Mesenchymal stem cell (in vitro differentiated cells and primary cell): ENCODE data around the gene LARGE1.
A peak's percentile ranks its signal among the peaks of the same experiment; 100 is the strongest.

Experiments
- DNase-seq: peaks from one replicate; pipeline ENCODE4 v3.0.0-alpha.2; 2013
- H2AFZ ChIP-seq: one replicate; pipeline ENCODE4 v1.6.1; 2013; ENCODE audit warnings: low read depth, mild to moderate bottlenecking, control low read depth, inconsistent platforms, low read length, moderate library complexity
- H2AK5ac ChIP-seq: 2 replicates; pipeline ENCODE4 v1.6.1; 2013; ENCODE audit warnings: low read length, moderate library complexity, mild to moderate bottlenecking, inconsistent platforms; ENCODE audit not compliant: severe bottlenecking
- H2BK120ac ChIP-seq: one replicate; pipeline ENCODE4 v1.6.1; 2013; ENCODE audit warnings: low read depth, mild to moderate bottlenecking, inconsistent platforms, low read length, moderate library complexity
- H2BK12ac ChIP-seq, 2 experiments: one replicate each; pipeline ENCODE4 v1.6.1; 2013; ENCODE audit warnings: inconsistent platforms in 2 of 2, low read length in 2 of 2, mild to moderate bottlenecking in 2 of 2, moderate library complexity in 2 of 2, control low read depth in 1 of 2
- H2BK15ac ChIP-seq: one replicate; pipeline ENCODE4 v1.6.1; 2013; ENCODE audit warnings: mild to moderate bottlenecking, low read depth, inconsistent platforms; ENCODE audit not compliant: poor library complexity, severe bottlenecking
- H2BK5ac ChIP-seq: 2 replicates; pipeline ENCODE4 v1.6.1; 2013; ENCODE audit warnings: low read depth, mild to moderate bottlenecking, low read length, control low read depth, inconsistent platforms; ENCODE audit not compliant: poor library complexity, severe bottlenecking
- H3K14ac ChIP-seq, 2 experiments: one replicate each; pipeline ENCODE4 v1.6.1; 2013; ENCODE audit warnings: inconsistent platforms in 2 of 2, low read length in 2 of 2, control low read depth in 1 of 2, mild to moderate bottlenecking in 1 of 2, moderate library complexity in 1 of 2
- H3K18ac ChIP-seq, 2 experiments: one replicate each; pipeline ENCODE4 v1.6.1; 2013; ENCODE audit warnings: inconsistent platforms in 2 of 2, low read length in 2 of 2, control low read depth in 1 of 2, low read depth in 1 of 2, mild to moderate bottlenecking in 1 of 2
- H3K23ac ChIP-seq, 2 experiments: one replicate each; pipeline ENCODE4 v1.6.1; 2013; ENCODE audit warnings: inconsistent platforms in 2 of 2, low read length in 2 of 2, mild to moderate bottlenecking in 2 of 2, moderate library complexity in 2 of 2, control low read depth in 1 of 2
- H3K27ac ChIP-seq: 2 replicates; pipeline ENCODE4 v1.5.1; 2013; ENCODE audit warnings: mild to moderate bottlenecking, moderate library complexity, low read length, control low read depth, inconsistent platforms; ENCODE audit not compliant: poor library complexity, severe bottlenecking
- H3K27me3 ChIP-seq, 2 experiments: 2 replicates each; pipeline versions ENCODE4 v1.6.1 to v1.7.0; 2013; ENCODE audit warnings: low read length in 2 of 2, mild to moderate bottlenecking in 2 of 2, moderate library complexity in 2 of 2, control low read depth in 1 of 2, inconsistent platforms in 1 of 2; ENCODE audit not compliant: control insufficient read depth in 1 of 2, insufficient read depth in 1 of 2
- H3K36me3 ChIP-seq, 2 experiments: 2 replicates each; pipeline versions ENCODE4 v1.6.1 to v1.7.0; 2013; ENCODE audit warnings: low read length in 2 of 2, control low read depth in 1 of 2, inconsistent platforms in 1 of 2, low read depth in 1 of 2, mild to moderate bottlenecking in 1 of 2; ENCODE audit not compliant: insufficient read depth in 2 of 2, control insufficient read depth in 1 of 2
- H3K4ac ChIP-seq, 2 experiments: one replicate each; pipeline ENCODE4 v1.6.1; 2013; ENCODE audit warnings: inconsistent platforms in 2 of 2, low read length in 2 of 2, mild to moderate bottlenecking in 2 of 2, moderate library complexity in 2 of 2, control low read depth in 1 of 2, low read depth in 1 of 2
- H3K4me1 ChIP-seq: 2 replicates; pipeline ENCODE4 v1.6.1; 2013; ENCODE audit warnings: low read depth, low read length, control low read depth; ENCODE audit not compliant: control insufficient read depth, insufficient read depth
- H3K4me2 ChIP-seq: 2 replicates; pipeline ENCODE4 v1.6.1; 2013; ENCODE audit warnings: low read length, mild to moderate bottlenecking, inconsistent platforms; ENCODE audit not compliant: poor library complexity, severe bottlenecking
- H3K4me3 ChIP-seq, 2 experiments: 2 replicates each; pipeline versions ENCODE4 v1.5.1 to v1.7.0; 2013; ENCODE audit warnings: low read length in 2 of 2, mild to moderate bottlenecking in 2 of 2, control low read depth in 1 of 2, low read depth in 1 of 2; ENCODE audit not compliant: insufficient read depth in 1 of 2
- H3K79me1 ChIP-seq: replicated peaks from 2 replicates; pipeline ENCODE4 v1.6.1; 2013; ENCODE audit warnings: mild to moderate bottlenecking, control low read depth, low read length, inconsistent platforms; ENCODE audit not compliant: poor library complexity, severe bottlenecking
- H3K9ac ChIP-seq: 2 replicates; pipeline ENCODE4 v1.7.0; 2013; ENCODE audit warnings: mild to moderate bottlenecking, low read length, moderate library complexity
- H3K9me3 ChIP-seq: 2 replicates; pipeline ENCODE4 v1.7.0; 2013; ENCODE audit warnings: mild to moderate bottlenecking, low read length; ENCODE audit not compliant: control insufficient read depth
- H4K8ac ChIP-seq: one replicate; pipeline ENCODE4 v1.6.1; 2013; ENCODE audit warnings: inconsistent platforms, mild to moderate bottlenecking, low read length, moderate library complexity
- H4K91ac ChIP-seq: one replicate; pipeline ENCODE4 v1.6.1; 2013; ENCODE audit warnings: mild to moderate bottlenecking, low read length, inconsistent platforms
- WGBS: methylation state at CpG from one replicate; pipeline ENCODE4 v1.1.7; 2013; ENCODE audit warnings: mixed read lengths; 5-methylcytosine and 5-hydroxymethylcytosine counted together

Gene LARGE1

GRCh38 chr22:33842421-33843094 lies 77.7 kb downstream of the LARGE1 start:
- Histone ChIP-seq H4K8ac (no peak overlapping the region), H2BK12ac (no peak overlapping the region), H3K36me3 (no peaks in the 10 kb centered on the region), H3K14ac (no peak overlapping the region), H3K27me3 (no peaks in the 10 kb centered on the region), H2AK5ac (no peak overlapping the region), H3K9me3 (no peaks in the 10 kb centered on the region), H3K4me3 (no peak overlapping the region), H2BK120ac (no peak overlapping the region), H3K4ac (no peak overlapping the region), H3K18ac (no peak overlapping the region), H2AFZ (no peak overlapping the region), H3K23ac (no peak overlapping the region), H3K9ac (no peak overlapping the region), H2BK5ac (no peak overlapping the region), H3K79me1 (peaks cover 1% of the 10 kb centered on the region), H3K27ac (no peak overlapping the region), H3K4me1 (no peaks in the 10 kb centered on the region), H4K91ac (no peak overlapping the region), H2BK15ac (no peak overlapping the region), H3K4me2 (no peak overlapping the region)
- WGBS, result 95% methylated on average over 6 of the region's 6 CpGs
- DNase-seq, result no peak

GRCh38 chr22:33842006-33842354 lies 78.3 kb downstream of the LARGE1 start:
- H3K27ac ChIP-seq, result no peak overlapping the region
- no peak overlapping the region for H2AK5ac ChIP-seq
- no peaks in the 10 kb centered on the region for H3K4me1 ChIP-seq

GRCh38 chr22:33841281-33842005 lies 78.8 kb downstream of the LARGE1 start:
- Histone ChIP-seq H2AK5ac (no peak overlapping the region), H3K4me1 (no peaks in the 10 kb centered on the region), H2BK12ac (no peak overlapping the region), H3K4ac (no peak overlapping the region), H2BK120ac (no peak overlapping the region), H3K79me1 (peaks cover 1% of the 10 kb centered on the region), H4K8ac (peak overlapping the region; percentile 22), H2AFZ (no peak overlapping the region), H3K27me3 (no peaks in the 10 kb centered on the region), H3K14ac (no peak overlapping the region), H3K4me3 (no peak overlapping the region), H3K9me3 (no peaks in the 10 kb centered on the region), H3K4me2 (no peak overlapping the region), H2BK15ac (no peak overlapping the region), H3K23ac (no peak overlapping the region), H3K9ac (peak overlapping the region; percentile 52), H2BK5ac (no peak overlapping the region), H3K27ac (no peak overlapping the region), H3K18ac (peak overlapping the region in 1 of 2 experiments; percentile 1), H3K36me3 (no peaks in the 10 kb centered on the region), H4K91ac (no peak overlapping the region)
- no peak for DNase-seq
- 84% methylated on average over 4 of the region's 4 CpGs for WGBS

More at GRCh38 chr22:33842006-33842354, 78.3 kb downstream of the LARGE1 start:
- H2BK12ac ChIP-seq, result no peak overlapping the region
- H3K9me3 ChIP-seq, result no peaks in the 10 kb centered on the region
- H3K4me3 ChIP-seq, result no peak overlapping the region
- H3K18ac ChIP-seq, result no peak overlapping the region
- no peak overlapping the region for H4K91ac ChIP-seq
- WGBS, result 98% methylated on average over 9 of the region's 12 CpGs
- no peak overlapping the region for H2BK5ac ChIP-seq
- no peaks in the 10 kb centered on the region for H3K36me3 ChIP-seq
- H4K8ac ChIP-seq, result no peak overlapping the region
- H2BK120ac ChIP-seq, result no peak overlapping the region
- no peak overlapping the region for H3K14ac ChIP-seq
- no peak for DNase-seq
- no peak overlapping the region for H3K4me2 ChIP-seq
- no peak overlapping the region for H3K23ac ChIP-seq
- peaks cover 1% of the 10 kb centered on the region for H3K79me1 ChIP-seq
- H3K9ac ChIP-seq, result peak overlapping the region; percentile 52
- no peak overlapping the region for H2BK15ac ChIP-seq
- no peak overlapping the region for H3K4ac ChIP-seq
- no peaks in the 10 kb centered on the region for H3K27me3 ChIP-seq
- no peak overlapping the region for H2AFZ ChIP-seq

GRCh38 chr22:33838644-33839043 lies 81.6 kb downstream of the LARGE1 start:
- no peak overlapping the region for H4K91ac ChIP-seq
- no peak overlapping the region for H3K9ac ChIP-seq
- no peak overlapping the region for H2AK5ac ChIP-seq
- no peak overlapping the region for H2BK12ac ChIP-seq
- H3K27me3 ChIP-seq, result no peaks in the 10 kb centered on the region
- no peak overlapping the region for H3K23ac ChIP-seq
- peaks cover 4% of the 10 kb centered on the region for H3K79me1 ChIP-seq
- DNase-seq, result no peak
- no peak overlapping the region for H2BK5ac ChIP-seq
- H3K27ac ChIP-seq, result no peak overlapping the region
- H3K4ac ChIP-seq, result no peak overlapping the region
- H2AFZ ChIP-seq, result no peak overlapping the region
- no peak overlapping the region for H2BK15ac ChIP-seq
- no peak overlapping the region for H2BK120ac ChIP-seq
- no peak overlapping the region for H3K14ac ChIP-seq
- 45% methylated on average over 2 of the region's 6 CpGs for WGBS
- no peaks in the 10 kb centered on the region for H3K9me3 ChIP-seq
- no peak overlapping the region for H4K8ac ChIP-seq
- H3K18ac ChIP-seq, result no peak overlapping the region
- no peaks in the 10 kb centered on the region for H3K36me3 ChIP-seq
- H3K4me2 ChIP-seq, result no peak overlapping the region
- H3K4me1 ChIP-seq, result no peaks in the 10 kb centered on the region
- H3K4me3 ChIP-seq, result no peak overlapping the region
